HCT116 (cell line): ENCODE results near the gene COL5A1. TPM values are rescaled to one million over a fixed set of nuclear protein-coding genes. Genes with fewer than 3 reads are reported as not detected.

Experiments used
- ATAC-seq: fragments of 200-7000 bp; cut with Tn5 transposase; 2 replicates; pipeline ENCODE4 v1.9.1; 2020; ENCODE audit warnings: mild to moderate bottlenecking, moderate library complexity
- BruUV-seq: library from RNA; stranded (reverse); fragments of 400-500 nt; replicated peaks from 2 replicates; lab custom pipeline; 2021; lab: Mats Ljungman, UMichigan
- CTCF ChIA-PET: fragments of 300-600 bp; sonication (Branson Sonifier 250); formaldehyde crosslinking; loops from one replicate; lab custom pipeline; 2021; ENCODE audit warnings: antibody characterized with exemption; lab: Charles Lee
- POLR2A ChIA-PET: fragments of 300-600, 350-600 bp; sonication (Branson Sonifier 250); formaldehyde crosslinking; loops from one replicate; lab custom pipeline; 2021; ENCODE audit warnings: antibody characterized with exemption; lab: Charles Lee
- RAD21 ChIA-PET, 2 experiments: fragments of 300-600 bp; sonication (Branson Sonifier 250); formaldehyde crosslinking; loops; one replicate each; lab custom pipeline; 2023; ENCODE audit warnings: low total read pairs in 2 of 2; ENCODE audit not compliant: uncharacterized antibody in 2 of 2, unreplicated experiment in 2 of 2, low non-redundant PET in 1 of 2; lab: Charles Lee
- DNase-seq: peaks from one replicate; pipeline ENCODE4 v3.0.0-alpha.2; 2010; ENCODE audit warnings: low read depth, low spot score
- H2AFZ ChIP-seq: fragments of 200-600 bp; shearing (Covaris generic), sonication (generic); 2 replicates; pipeline ENCODE4 v1.6.1; 2017; ENCODE audit warnings: low read depth, mixed run types, mixed read lengths, antibody characterized with exemption, low read length; ENCODE audit not compliant: poor library complexity, severe bottlenecking
- H3K27ac ChIP-seq: 2 replicates; pipeline ENCODE4 v1.5.1; 2012; ENCODE audit warnings: low read depth, low read length
- H3K27me3 ChIP-seq: fragments of 200-600 bp; sonication (generic); 2 replicates; pipeline ENCODE4 v1.6.1; 2016; ENCODE audit warnings: mixed run types, low read length, mixed read lengths; ENCODE audit not compliant: insufficient read depth
- H3K36me3 ChIP-seq, 2 experiments: fragments of 200-500 bp in 1 of 2; fragments of 200-600 bp in 1 of 2; sonication (Bioruptor generic) in 1 of 2; sonication (generic) in 1 of 2; 2 replicates each; pipeline versions ENCODE4 v1.5.1 to v1.6.1; 2014 to 2016; ENCODE audit warnings: low read length in 2 of 2, inconsistent platforms in 1 of 2, mixed read lengths in 1 of 2, mixed run types in 1 of 2; ENCODE audit not compliant: insufficient read depth in 2 of 2, control insufficient read depth in 1 of 2
- H3K4me1 ChIP-seq, 2 experiments: fragments of 200-600 bp in 1 of 2; sonication (generic) in 1 of 2; 2 replicates each; pipeline versions ENCODE4 v1.5.1 to v1.6.1; 2012 to 2017; ENCODE audit warnings: low read length in 2 of 2, inconsistent platforms in 1 of 2, mild to moderate bottlenecking in 1 of 2, mixed read lengths in 1 of 2, mixed run types in 1 of 2, moderate library complexity in 1 of 2; ENCODE audit not compliant: insufficient read depth in 2 of 2, control insufficient read depth in 1 of 2
- H3K4me2 ChIP-seq: fragments of 200-600 bp; sonication (generic); 2 replicates; pipeline ENCODE4 v1.6.1; 2017; ENCODE audit warnings: mixed run types, low read length, mixed read lengths
- H3K4me3 ChIP-seq, 2 experiments: fragments of 200-600 bp in 1 of 2; sonication (generic) in 1 of 2; replicated peaks in 1 of 2; 2 replicates each; pipeline ENCODE4 v1.5.1; 2011 to 2016; ENCODE audit warnings: low read length in 2 of 2, control low read depth in 1 of 2, low read depth in 1 of 2, mild to moderate bottlenecking in 1 of 2, mixed read lengths in 1 of 2, mixed run types in 1 of 2
- H3K79me2 ChIP-seq: fragments of 200-600 bp; sonication (generic); 2 replicates; pipeline ENCODE4 v1.6.1; 2017; ENCODE audit warnings: mild to moderate bottlenecking, mixed run types, low read length, moderate library complexity, mixed read lengths; ENCODE audit not compliant: insufficient read depth
- H3K9ac ChIP-seq: fragments of 200-600 bp; sonication (generic); 2 replicates; pipeline ENCODE4 v1.6.1; 2016; ENCODE audit warnings: low read length, mixed read lengths
- H3K9me2 ChIP-seq: fragments of 200-600 bp; sonication (generic), shearing (Covaris generic); 2 replicates; pipeline ENCODE4 v1.6.1; 2017; ENCODE audit warnings: mixed run types, mild to moderate bottlenecking, moderate library complexity; ENCODE audit not compliant: insufficient read depth
- H3K9me3 ChIP-seq, 2 experiments: fragments of 200-500 bp in 1 of 2; fragments of 200-600 bp in 1 of 2; sonication (Bioruptor generic) in 1 of 2; sonication (generic) in 1 of 2; 2 replicates each; pipeline ENCODE4 v1.6.1; 2014 to 2017; ENCODE audit warnings: low read length in 2 of 2, mixed read lengths in 2 of 2, inconsistent platforms in 1 of 2, low read depth in 1 of 2, mild to moderate bottlenecking in 1 of 2, mixed run types in 1 of 2, moderate library complexity in 1 of 2; ENCODE audit not compliant: control insufficient read depth in 1 of 2, insufficient read depth in 1 of 2
- H4K20me1 ChIP-seq: fragments of 200-600 bp; sonication (generic), shearing (Covaris generic); 2 replicates; pipeline ENCODE4 v1.6.1; 2017; ENCODE audit warnings: mixed run types, mild to moderate bottlenecking, moderate library complexity; ENCODE audit not compliant: insufficient read depth
- CBX3 ChIP-seq: IDR thresholded peaks from 2 replicates; pipeline ENCODE4 v1.6.1; 2012; ENCODE audit warnings: low read depth
- CEBPB ChIP-seq: IDR thresholded peaks from 2 replicates; pipeline ENCODE4 v1.6.1; 2012; ENCODE audit warnings: low read depth
- CTCF ChIP-seq, 3 experiments: fragments of 200-600 bp in 1 of 3; sonication (generic) in 1 of 3; IDR thresholded peaks in 2 of 3; conservative IDR thresholded peaks in 1 of 3; 2 replicates each; pipeline ENCODE4 v1.5.1; 2012 to 2017; ENCODE audit warnings: low read depth in 2 of 3, low read length in 2 of 3, antibody characterized with exemption in 1 of 3, borderline replicate concordance in 1 of 3, control low read depth in 1 of 3, mild to moderate bottlenecking in 1 of 3, mixed read lengths in 1 of 3, mixed run types in 1 of 3, moderate library complexity in 1 of 3; ENCODE audit not compliant: insufficient read depth in 1 of 3
- EGR1 ChIP-seq: IDR thresholded peaks from 2 replicates; pipeline ENCODE4 v1.6.1; 2012; ENCODE audit warnings: low read depth
- ELF1 ChIP-seq: IDR thresholded peaks from 2 replicates; pipeline ENCODE4 v1.6.1; 2012; ENCODE audit warnings: low read depth, borderline replicate concordance
- EZH2 ChIP-seq: fragments of 200-600 bp; sonication (generic); IDR thresholded peaks from 2 replicates; pipeline ENCODE4 v1.6.1; 2017; ENCODE audit warnings: antibody characterized with exemption, mixed run types
- FOSL1 ChIP-seq: IDR thresholded peaks from 2 replicates; pipeline ENCODE4 v1.6.1; 2012; ENCODE audit warnings: low read depth
- JUND ChIP-seq: IDR thresholded peaks from 2 replicates; pipeline ENCODE4 v1.6.1; 2012
- MAX ChIP-seq: IDR thresholded peaks from 2 replicates; pipeline ENCODE4 v1.6.1; 2012
- POLR2AphosphoS5 ChIP-seq: IDR thresholded peaks from 2 replicates; pipeline ENCODE4 v1.6.1; 2011; ENCODE audit warnings: mild to moderate bottlenecking, low read depth, low read length, moderate library complexity
- RAD21 ChIP-seq: IDR thresholded peaks from 2 replicates; pipeline ENCODE4 v1.6.1; 2012; ENCODE audit warnings: low read depth, mild to moderate bottlenecking
- SIN3A ChIP-seq: IDR thresholded peaks from 2 replicates; pipeline ENCODE4 v1.6.1; 2012; ENCODE audit warnings: low read depth
- SP1 ChIP-seq: IDR thresholded peaks from 2 replicates; pipeline ENCODE4 v1.6.1; 2012; ENCODE audit warnings: low read depth
- SRF ChIP-seq: IDR thresholded peaks from 2 replicates; pipeline ENCODE4 v1.6.1; 2012; ENCODE audit warnings: low read depth
- TCF7L2 ChIP-seq: IDR thresholded peaks from 2 replicates; pipeline ENCODE4 v1.7.0; 2011; ENCODE audit warnings: borderline replicate concordance, inconsistent platforms; ENCODE audit not compliant: insufficient read depth, insufficient read length; ENCODE audit errors: extremely low read depth
- YY1 ChIP-seq: IDR thresholded peaks from 2 replicates; pipeline ENCODE4 v1.6.1; 2011; ENCODE audit warnings: low read length, low read depth, moderate library complexity, mild to moderate bottlenecking; ENCODE audit not compliant: insufficient replicate concordance; ENCODE audit errors: extremely low read depth
- ZBTB33 ChIP-seq: IDR thresholded peaks from 2 replicates; pipeline ENCODE4 v1.6.1; 2011; ENCODE audit warnings: mild to moderate bottlenecking, low read length, moderate library complexity; ENCODE audit not compliant: insufficient replicate concordance; ENCODE audit errors: extremely low read depth
- ZFX ChIP-seq: fragments of 450-650 bp; IDR thresholded peaks from 2 replicates; pipeline ENCODE4 v1.6.1; 2017
- intact Hi-C: fragments of 100-400 bp; cut with micrococcal nuclease; formaldehyde crosslinking; loops from 2 replicates; pipeline ENCODE4 v1.10.0; 2022
- total RNA-seq: library from RNA; stranded (reverse); gene quantifications from one replicate; pipeline ENCODE4 v1.2.1, GENCODE V29; 2021; ENCODE audit not compliant: unreplicated experiment

Gene COL5A1
- total RNA-seq, 1 experiment from 2014 or later: 0.30 TPM

GRCh38 chr9:134852906-134853654 is 211.5 kb downstream of the COL5A1 start:
- no TSS peak for BruUV-seq
- Histone ChIP-seq H3K9ac (no peak overlapping the region), H3K27ac (no peak overlapping the region), H3K4me3 (no peak overlapping the region), H3K9me3 (peaks cover 0 to 3% of the 10 kb centered on the region in 2 experiments; a peak in 1 of 4 replicates), H3K4me2 (no peak overlapping the region), H3K27me3 (peaks cover 26% of the 10 kb centered on the region), H3K36me3 (no peaks in the 10 kb centered on the region), H4K20me1 (no peaks in the 10 kb centered on the region), H3K9me2 (no peaks in the 10 kb centered on the region), H3K79me2 (no peaks in the 10 kb centered on the region), H2AFZ (no peak overlapping the region), H3K4me1 (peaks cover 0 to under 1% of the 10 kb centered on the region in 2 experiments; a peak in 1 of 4 replicates)
- ChIA-PET POLR2A (no interaction called here), RAD21 (no interaction called here), CTCF (no interaction called here)
- no peak for TF ChIP-seq FOSL1
- no peak for TF ChIP-seq JUND
- no peak for TF ChIP-seq SRF
- no peak for TF ChIP-seq POLR2AphosphoS5
- TF ChIP-seq CEBPB: no peak
- no peak for TF ChIP-seq SIN3A
- TF ChIP-seq YY1: no peak
- ATAC-seq (no peak), DNase-seq (no peak)
- intact Hi-C loops: no loop called here

GRCh38 chr9:134853893-134854292 is 212.3 kb downstream of the COL5A1 start:
- ATAC-seq (no peak), DNase-seq (no peak)
- H3K27ac ChIP-seq: no peak overlapping the region
- H3K9ac ChIP-seq: no peak overlapping the region
- no TSS peak for BruUV-seq
- H3K9me3 ChIP-seq: peaks cover 0 to 3% of the 10 kb centered on the region in 2 experiments; a peak in 1 of 4 replicates
- no peaks in the 10 kb centered on the region for H3K9me2 ChIP-seq
- intact Hi-C loops: no loop called here
- H3K4me1 ChIP-seq: peaks cover 6 to 9% of the 10 kb centered on the region in 2 experiments
- no peaks in the 10 kb centered on the region for H3K36me3 ChIP-seq
- H3K4me2 ChIP-seq: no peak overlapping the region
- peaks cover 26% of the 10 kb centered on the region for H3K27me3 ChIP-seq
- H4K20me1 ChIP-seq: no peaks in the 10 kb centered on the region
- CTCF ChIA-PET: no interaction called here
- no peaks in the 10 kb centered on the region for H3K79me2 ChIP-seq
- no peak overlapping the region for H3K4me3 ChIP-seq
- no peak overlapping the region for H2AFZ ChIP-seq
- POLR2A ChIA-PET: no interaction called here
- RAD21 ChIA-PET: no interaction called here
- no peak for TF ChIP-seq ZBTB33
- TF ChIP-seq RAD21: no peak
- no peak for TF ChIP-seq FOSL1
- no peak for TF ChIP-seq TCF7L2
- no peak for TF ChIP-seq SP1
- TF ChIP-seq ELF1: no peak
- no peak for TF ChIP-seq ZFX
- no peak for TF ChIP-seq JUND
- TF ChIP-seq SRF: no peak
- TF ChIP-seq EGR1: no peak
- TF ChIP-seq EZH2: no peak
- TF ChIP-seq CBX3: no peak
- TF ChIP-seq CTCF (IDR thresholded peaks at IDR 0.05 in 2 of 3, conservative IDR thresholded peaks at IDR 0.05 in 1 of 3; ENCODE audit: borderline replicate concordance in 1 of 3, insufficient read depth in 1 of 3, low read depth in 2 of 3, low read length in 2 of 3): no peak
- no peak for TF ChIP-seq MAX
